Stimulated activated naive CD4-positive, alpha-beta T cell (primary cell): ENCODE data around the gene TRMT44.
"Not testable (repeated sequence)": the region's sequence is repeated elsewhere in the genome, so short reads cannot be mapped to it uniquely, and the experiment has no call there.

Experiments
- DNase-seq, 6 experiments: peaks; one replicate each; lab custom pipeline; 2025; lab: John Stamatoyannopoulos, UW

The TRMT44 gene

GRCh38 chr4:8469550-8469949 lies 29.0 kb downstream of the TRMT44 start:
- DNase-seq = no peak

DNA sequence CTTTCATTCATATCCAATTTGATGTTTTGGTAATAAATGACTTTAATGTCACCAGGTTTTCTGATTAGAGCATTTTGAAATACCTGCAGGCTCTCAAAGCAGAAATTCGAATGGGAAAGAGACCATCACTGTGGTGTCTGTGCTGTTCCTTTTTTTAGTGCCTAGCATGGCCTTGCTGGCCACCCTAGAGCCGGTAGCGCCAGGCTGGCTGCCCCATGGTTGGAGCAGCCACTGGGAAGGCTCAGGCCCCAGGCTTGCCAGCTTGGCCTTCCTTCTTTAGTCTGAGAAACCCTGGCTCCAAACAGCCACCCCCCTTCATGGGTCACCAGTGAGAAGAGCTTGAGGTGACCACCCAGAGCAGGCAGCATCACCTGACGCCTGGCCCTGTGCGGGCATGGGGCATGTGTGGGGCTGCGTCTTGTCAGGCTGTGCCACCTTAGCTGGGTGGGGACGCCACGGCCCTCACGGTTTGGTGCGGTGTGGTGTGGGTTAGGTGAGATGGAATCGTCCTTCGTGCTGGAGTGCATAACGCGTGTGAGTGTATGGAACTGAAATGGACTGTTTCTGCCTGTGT lies 30.0 kb downstream of the TRMT44 start:
- DNase-seq = no peak

- DNase-seq = no peak
Observed at GRCh38 chr4:8471211-8471875, 30.8 kb downstream of the TRMT44 start.

GRCh38 chr4:8472158-8472688 lies 31.6 kb downstream of the TRMT44 start:
- DNase-seq = no peak

DNA sequence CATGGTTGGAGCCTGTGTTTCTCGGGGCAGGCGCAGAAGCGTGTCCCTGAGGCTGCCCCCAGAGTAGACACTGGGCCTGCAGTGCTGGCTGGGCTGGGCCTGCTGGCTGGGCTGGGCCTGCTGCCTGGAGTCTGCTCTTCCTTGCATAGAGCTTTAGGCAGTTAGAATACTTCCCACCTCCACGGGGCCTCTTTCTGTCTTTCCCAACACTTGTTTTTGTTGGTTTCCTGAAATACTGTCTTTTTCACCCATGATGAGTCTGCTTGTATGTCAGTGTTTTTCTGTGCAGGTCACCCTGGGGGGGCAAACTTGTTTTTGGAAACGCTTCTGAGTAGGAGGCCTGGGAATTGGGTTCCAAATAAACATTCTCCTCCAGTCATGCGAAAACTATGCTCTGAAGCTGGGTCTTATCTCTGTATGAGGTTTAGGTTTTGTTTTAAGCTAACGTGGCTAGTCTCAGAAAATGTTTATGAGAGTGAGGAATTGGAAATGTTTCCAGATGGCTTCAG lies 32.2 kb downstream of the TRMT44 start:
- no peak for DNase-seq

DNA sequence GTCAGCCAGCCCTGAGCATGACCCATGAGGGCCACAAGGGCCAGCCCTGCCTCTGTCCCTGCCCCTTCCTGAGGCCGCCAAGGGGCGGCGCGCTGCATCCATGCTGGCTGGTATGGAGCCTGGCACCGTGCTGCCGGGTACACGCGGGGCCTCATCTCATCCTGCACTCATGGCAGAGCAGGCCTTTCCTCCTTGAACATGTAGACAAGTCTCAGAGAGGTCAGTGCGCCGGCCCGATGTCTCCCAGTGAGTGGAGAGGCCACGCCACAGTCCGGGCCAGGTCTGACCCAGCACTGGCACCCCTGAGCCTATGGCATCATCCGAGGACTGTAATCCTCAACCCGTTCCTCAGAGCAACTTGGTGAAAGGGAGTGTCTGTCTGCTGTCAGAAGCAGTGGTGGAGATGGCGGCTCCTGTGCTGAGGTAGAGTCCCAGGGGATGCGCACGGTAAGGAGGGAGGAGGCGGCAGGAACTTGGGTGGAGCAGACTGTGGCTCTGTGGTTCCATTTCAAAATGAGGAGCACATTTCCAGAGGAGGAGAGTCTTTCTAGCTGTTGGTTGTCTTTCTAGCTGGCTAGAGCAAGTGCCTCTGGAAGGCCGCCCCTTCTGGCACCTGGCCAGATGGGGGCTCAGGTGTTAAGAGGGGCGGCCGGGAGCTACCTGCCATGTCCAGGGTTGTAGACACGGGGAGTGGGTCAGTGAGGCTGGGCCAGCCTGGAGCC lies 32.8 kb downstream of the TRMT44 start:
- no peak for DNase-seq

DNA sequence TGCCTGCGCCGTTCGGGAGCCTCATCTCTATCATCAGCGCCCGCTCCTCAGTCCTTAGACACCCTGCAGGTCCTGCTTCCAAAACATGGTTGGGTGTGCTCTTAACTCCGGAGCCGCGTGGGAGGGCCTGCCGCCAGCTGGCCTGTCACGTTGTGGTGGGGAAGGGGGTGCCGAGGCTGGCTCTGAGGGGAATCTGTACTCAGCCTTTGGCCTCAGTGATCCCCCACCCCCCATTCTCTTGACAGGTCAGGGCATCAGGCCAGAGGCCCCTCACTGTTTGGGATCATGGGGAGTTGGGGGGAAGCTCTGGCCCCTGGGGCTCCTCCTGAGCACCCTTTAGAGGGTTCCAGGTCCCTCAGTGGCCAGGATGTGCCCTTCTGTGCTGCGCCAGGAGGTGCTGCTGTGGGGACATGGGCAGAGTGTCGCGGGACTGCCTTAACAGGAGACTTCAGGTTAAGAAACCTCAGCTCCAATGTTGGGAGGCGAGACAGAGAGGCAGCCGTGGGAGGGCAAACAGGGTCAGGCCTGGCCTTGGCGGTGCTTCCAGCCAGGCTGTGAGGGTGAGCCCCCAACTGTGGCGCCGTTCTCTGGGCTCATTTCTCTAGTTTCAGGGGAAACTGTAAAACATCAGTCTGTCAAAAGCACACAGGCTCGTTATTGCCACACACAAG lies 33.5 kb downstream of the TRMT44 start:
- no peak for DNase-seq

GRCh38 chr4:8474856-8475255 lies 34.3 kb downstream of the TRMT44 start:
- DNase-seq = no peak

DNA sequence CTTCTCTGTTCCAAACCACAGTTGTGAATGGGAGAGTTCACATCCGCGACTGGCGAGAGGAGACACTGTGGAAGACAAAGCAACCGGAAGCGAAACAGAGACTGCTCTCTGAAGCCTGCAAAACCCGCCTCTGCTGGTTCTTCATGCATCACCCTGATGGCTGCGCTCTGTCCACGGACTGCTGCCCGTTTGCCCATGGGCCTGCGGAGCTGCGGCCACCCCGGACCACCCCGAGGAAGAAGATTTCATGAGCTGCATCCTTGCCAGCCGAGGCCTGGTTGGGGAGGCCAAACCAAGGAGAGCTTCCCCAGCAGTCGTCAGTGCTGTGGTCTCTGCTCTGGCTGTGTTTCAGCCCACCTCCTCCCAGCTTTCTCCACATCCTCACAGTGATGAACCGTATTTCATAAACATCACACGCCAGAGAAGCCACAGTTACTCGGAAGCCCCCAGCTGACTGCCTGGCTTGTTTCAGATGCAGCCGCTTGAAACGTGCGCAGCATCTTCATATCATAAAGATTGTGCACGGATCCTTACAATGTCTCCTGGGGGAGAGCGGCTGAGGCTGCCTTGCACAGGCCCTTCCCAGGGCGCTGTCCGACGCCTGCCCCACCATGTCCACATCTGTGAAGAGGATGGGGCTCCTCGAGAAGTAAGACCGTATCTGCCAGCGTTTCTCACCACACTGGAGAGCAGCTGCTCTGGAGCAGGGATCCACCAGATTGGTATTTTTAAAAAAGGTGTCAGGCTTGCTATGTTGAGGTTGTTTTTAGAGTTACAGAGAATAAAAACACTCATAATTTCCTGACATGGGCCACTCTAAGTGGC lies 35.4 kb downstream of the TRMT44 start:
- DNase-seq = no peak

DNA sequence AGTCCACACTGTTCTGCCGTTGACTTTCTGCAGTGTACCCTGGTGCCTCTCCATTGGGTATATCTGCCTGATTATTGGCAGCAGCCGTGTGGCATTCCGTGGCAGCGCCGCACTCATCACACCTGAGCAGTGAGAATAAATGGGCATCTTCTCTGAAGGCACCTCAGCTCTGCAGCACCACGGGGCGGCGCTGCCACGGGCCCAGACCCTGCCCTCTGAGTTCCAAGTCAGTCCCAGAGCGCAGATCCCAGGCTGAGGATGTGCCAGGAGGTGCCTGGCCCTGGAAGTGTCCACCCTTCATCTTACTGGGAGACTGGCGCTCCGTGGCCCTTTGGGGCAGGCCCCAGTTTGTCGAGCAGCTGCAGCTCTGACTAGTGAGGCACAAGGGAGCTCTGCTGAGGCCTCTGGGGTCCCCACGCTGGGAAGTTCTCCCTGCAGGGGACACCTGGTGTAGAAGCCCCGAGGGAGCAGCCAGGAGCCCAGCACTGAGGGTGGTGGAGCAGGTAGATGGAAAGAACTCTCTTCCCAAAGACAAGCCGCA lies 36.6 kb downstream of the TRMT44 start:
- DNase-seq = no peak

DNA sequence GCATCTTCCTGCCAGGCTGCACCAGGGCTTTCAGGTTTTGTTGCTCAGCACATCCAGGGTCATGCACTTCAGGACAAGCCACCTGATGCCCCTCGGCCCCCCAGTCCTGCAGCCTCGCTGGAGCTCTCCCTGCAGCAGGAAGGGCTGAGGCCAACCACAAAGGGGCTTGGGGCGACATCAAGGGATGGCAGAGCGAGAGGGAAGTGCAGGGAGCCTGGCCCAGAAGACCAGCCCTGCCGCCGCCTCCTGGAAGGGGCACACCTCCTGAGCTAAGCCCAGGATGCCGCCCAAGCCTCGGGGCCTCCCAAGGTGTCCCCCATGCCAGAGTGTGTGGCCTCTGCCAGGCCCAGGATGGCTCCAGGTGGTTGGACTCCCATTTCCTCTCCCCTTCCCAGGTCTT lies 37.1 kb downstream of the TRMT44 start:
- DNase-seq = no peak

- no peak for DNase-seq
Observed at GRCh38 chr4:8478371-8478770, 37.8 kb downstream of the TRMT44 start.

DNA sequence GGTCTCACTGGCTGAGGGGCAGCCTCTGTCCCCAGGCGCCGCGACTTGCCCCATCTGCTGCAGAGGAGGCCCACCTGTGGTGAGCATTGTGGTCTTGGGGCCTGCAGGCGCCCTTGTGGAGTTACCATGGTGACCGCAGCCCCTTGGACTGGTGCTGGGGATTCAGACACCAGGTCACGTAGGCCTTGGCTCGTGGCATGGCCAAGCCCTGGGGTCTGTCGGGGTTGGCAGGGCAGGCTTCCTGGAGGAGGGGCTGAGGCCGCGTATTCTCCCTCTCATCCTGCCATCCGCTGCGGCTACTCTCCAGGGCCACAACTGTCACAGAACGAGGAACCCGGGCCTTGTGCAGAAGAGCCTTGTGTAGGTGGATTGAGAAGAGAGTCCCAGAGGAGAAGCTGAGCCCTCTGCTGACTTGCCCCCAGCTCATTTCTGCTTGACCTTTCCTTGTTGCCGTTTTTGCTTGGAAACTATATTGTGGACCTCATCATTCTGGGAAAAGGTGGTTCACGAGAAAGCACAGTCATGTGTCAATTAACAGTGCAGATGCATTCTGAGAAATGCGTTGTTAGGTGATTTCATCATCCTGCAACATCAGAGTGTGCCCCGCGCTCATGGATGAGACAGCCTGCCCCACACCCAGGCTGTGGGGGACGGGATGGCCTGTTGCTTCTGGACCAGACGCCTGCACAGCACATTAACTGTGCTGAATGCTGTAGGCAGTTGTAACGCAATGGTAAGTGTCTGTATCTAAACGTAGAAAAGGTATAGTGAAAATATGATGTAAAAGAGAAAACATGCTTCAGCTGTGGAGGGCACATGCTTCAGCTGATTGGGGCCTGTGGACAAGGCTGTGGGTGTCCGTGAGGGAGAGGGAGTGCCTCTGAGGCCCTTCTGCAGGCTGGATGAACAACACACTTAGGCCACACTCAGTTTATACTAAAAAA lies 38.5 kb downstream of the TRMT44 start:
- DNase-seq = no peak

DNA sequence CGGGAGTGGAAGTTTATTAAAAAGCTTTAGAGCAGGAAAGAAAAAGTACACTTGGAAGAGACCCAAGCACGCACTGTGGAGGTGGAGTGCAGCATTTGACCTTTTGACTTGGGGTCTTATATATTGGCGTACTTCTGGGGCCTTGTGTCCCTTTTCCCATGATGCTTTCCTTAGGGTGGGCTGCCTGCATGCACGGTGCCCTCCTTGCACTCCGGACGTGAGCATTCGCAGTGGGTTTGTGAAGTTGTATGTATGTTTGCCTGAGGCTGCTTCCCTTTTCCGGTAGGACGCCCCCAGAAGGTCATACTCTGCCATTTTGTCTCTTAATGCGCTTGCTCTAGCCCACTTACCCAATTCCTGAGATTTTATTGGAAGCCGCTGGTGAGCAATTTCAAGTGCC lies 39.6 kb downstream of the TRMT44 start:
- DNase-seq = no peak

GRCh38 chr4:8486643-8487042 lies 46.1 kb downstream of the TRMT44 start:
- not testable (repeated sequence) for DNase-seq

GRCh38 chr4:8488791-8489369 lies 48.3 kb downstream of the TRMT44 start:
- no peak for DNase-seq

- DNase-seq = not testable (repeated sequence)
Observed at GRCh38 chr4:8491478-8491877, 50.9 kb downstream of the TRMT44 start.

GRCh38 chr4:8492174-8492573 lies 51.6 kb downstream of the TRMT44 start:
- no peak for DNase-seq

GRCh38 chr4:8493484-8493883 lies 52.9 kb downstream of the TRMT44 start:
- DNase-seq = no peak

DNA sequence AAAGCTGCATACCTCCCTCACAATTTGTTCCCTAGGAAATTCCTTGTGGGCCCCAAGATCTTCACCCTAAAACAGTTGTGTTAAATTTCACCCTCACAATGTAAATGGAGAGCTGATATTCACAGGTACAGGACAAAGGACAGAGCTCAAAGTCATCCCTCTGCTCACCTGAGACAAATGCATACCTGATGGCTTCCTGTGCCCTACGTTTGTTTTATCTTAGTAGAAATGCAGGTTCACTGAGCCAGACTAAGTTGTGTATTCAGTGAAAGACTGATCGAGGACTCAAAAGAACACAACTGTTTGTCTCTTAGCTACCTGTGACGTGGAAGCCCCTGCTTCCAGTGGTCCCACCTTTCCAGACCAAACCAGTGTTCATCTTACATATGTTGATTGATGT lies 53.6 kb downstream of the TRMT44 start:
- no peak for DNase-seq
